Endothelial cell of umbilical vein (primary cell): ENCODE data around the gene TMEM61. TPM values are rescaled to one million over a fixed set of nuclear protein-coding genes. Genes with fewer than 3 reads are reported as not detected.

Experiments
- BruUV-seq: library from RNA; stranded (reverse); fragments of 400-500 nt; replicated peaks from 2 replicates; lab custom pipeline; 2021; lab: Mats Ljungman, UMichigan
- CTCF ChIA-PET: fragments of 300-600, 350-600 bp; sonication (Branson Sonifier 250); formaldehyde crosslinking; loops from one replicate; lab custom pipeline; 2021; ENCODE audit warnings: antibody characterized with exemption, inconsistent platforms; lab: Charles Lee
- POLR2A ChIA-PET: fragments of 300-600, 350-600 bp; sonication (Branson Sonifier 250); formaldehyde crosslinking; loops from one replicate; lab custom pipeline; 2021; ENCODE audit warnings: antibody characterized with exemption, inconsistent platforms; lab: Charles Lee
- DNase-seq: peaks from one replicate; pipeline ENCODE4 v3.0.0-alpha.2; 2011; ENCODE audit warnings: low read depth, low spot score
- FAIRE-seq: peaks from 2 replicates; lab custom pipeline; 2011; peaks lifted over from hg19 to GRCh38; lab: Jason Lieb, UNC
- H2AFZ ChIP-seq: 2 replicates; pipeline ENCODE4 v1.6.0; 2012; ENCODE audit warnings: low read depth, low read length, control low read depth, inconsistent platforms
- H3K27ac ChIP-seq: 2 replicates; pipeline ENCODE4 v1.5.1; 2011; ENCODE audit warnings: low read depth, mild to moderate bottlenecking, control low read depth, low read length, moderate library complexity; ENCODE audit not compliant: insufficient read depth
- H3K27me3 ChIP-seq, 2 experiments: 2 replicates each; pipeline versions ENCODE4 v1.6.0 to v1.6.1; 2011; ENCODE audit warnings: low read length in 2 of 2, mixed read lengths in 1 of 2; ENCODE audit not compliant: control insufficient read depth in 2 of 2, insufficient read depth in 2 of 2
- H3K36me3 ChIP-seq, 2 experiments: 2 replicates in 1 of 2; 3 replicates in 1 of 2; pipeline ENCODE4 v1.5.1; 2011; ENCODE audit warnings: low read length in 2 of 2, mild to moderate bottlenecking in 1 of 2, moderate library complexity in 1 of 2; ENCODE audit not compliant: control insufficient read depth in 2 of 2, insufficient read depth in 2 of 2; ENCODE audit errors: extremely low read depth in 1 of 2
- H3K4me1 ChIP-seq: 3 replicates; pipeline ENCODE4 v1.5.1; 2011; ENCODE audit warnings: mild to moderate bottlenecking, low read length; ENCODE audit not compliant: control insufficient read depth, insufficient read depth; ENCODE audit errors: extremely low read depth
- H3K4me2 ChIP-seq: 2 replicates; pipeline ENCODE4 v1.6.1; 2011; ENCODE audit warnings: low read length, control low read depth, mixed read lengths; ENCODE audit not compliant: insufficient read depth
- H3K4me3 ChIP-seq, 3 experiments: fragments of 200-600 bp in 1 of 3; sonication (generic), shearing (Covaris generic) in 1 of 3; replicated peaks in 1 of 3; 2 replicates each; pipeline ENCODE4 v1.5.1; 2011 to 2016; ENCODE audit warnings: control low read depth in 3 of 3, low read length in 3 of 3, mild to moderate bottlenecking in 2 of 3, inconsistent platforms in 1 of 3, low read depth in 1 of 3, moderate library complexity in 1 of 3; ENCODE audit not compliant: insufficient read depth in 1 of 3
- H3K79me2 ChIP-seq: 2 replicates; pipeline ENCODE4 v1.6.0; 2012; ENCODE audit warnings: low read length, inconsistent platforms; ENCODE audit not compliant: control insufficient read depth, insufficient read depth
- H3K9ac ChIP-seq: replicated peaks from 2 replicates; pipeline ENCODE3; 2011; ENCODE audit warnings: low read length, control low read depth; ENCODE audit not compliant: insufficient read depth; ENCODE audit errors: extremely low read depth
- H3K9me1 ChIP-seq: replicated peaks from 3 replicates; pipeline ENCODE4 v1.6.0; 2011; ENCODE audit warnings: mild to moderate bottlenecking, low read length; ENCODE audit not compliant: control insufficient read depth, insufficient read depth; ENCODE audit errors: extremely low read depth
- H3K9me3 ChIP-seq: replicated peaks from 2 replicates; pipeline ENCODE4 v1.5.1; 2012; ENCODE audit warnings: low read length, inconsistent platforms; ENCODE audit not compliant: control insufficient read depth, insufficient read depth
- H4K20me1 ChIP-seq: replicated peaks from 2 replicates; pipeline ENCODE3; 2011; ENCODE audit warnings: mild to moderate bottlenecking, low read length; ENCODE audit not compliant: control insufficient read depth, insufficient read depth; ENCODE audit errors: extremely low read depth
- EZH2 ChIP-seq: IDR thresholded peaks from 2 replicates; pipeline ENCODE4 v1.6.1; 2012; ENCODE audit warnings: borderline replicate concordance, low read depth, mild to moderate bottlenecking, moderate library complexity, low read length, inconsistent platforms; ENCODE audit not compliant: severe bottlenecking
- FOS ChIP-seq: IDR thresholded peaks from 2 replicates; pipeline ENCODE4 v1.6.1; 2011; ENCODE audit warnings: mild to moderate bottlenecking, low read length, moderate library complexity, borderline replicate concordance; ENCODE audit not compliant: insufficient read depth
- GATA2 ChIP-seq: IDR thresholded peaks from 2 replicates; pipeline ENCODE4 v1.7.0; 2011; ENCODE audit warnings: low read depth, mild to moderate bottlenecking, moderate library complexity, mixed read lengths, low read length; ENCODE audit not compliant: insufficient read length, insufficient read depth
- JUN ChIP-seq: IDR thresholded peaks from 2 replicates; pipeline ENCODE4 v1.6.1; 2011; ENCODE audit warnings: borderline replicate concordance, low read depth; ENCODE audit not compliant: insufficient read length, insufficient read depth
- MAX ChIP-seq: IDR thresholded peaks from 2 replicates; pipeline ENCODE4 v1.6.1; 2011; ENCODE audit not compliant: insufficient read depth, insufficient read length
- MYC ChIP-seq: IDR thresholded peaks from one replicate; pipeline ENCODE4 v1.6.1; 2011; ENCODE audit warnings: mild to moderate bottlenecking, low read depth, low read length
- POLR2A ChIP-seq: IDR thresholded peaks from 2 replicates; pipeline ENCODE4 v1.6.1; 2012; ENCODE audit warnings: low read depth, mild to moderate bottlenecking, control low read depth, low read length
- POLR2AphosphoS5 ChIP-seq: IDR thresholded peaks from 2 replicates; pipeline ENCODE4 v1.6.1; 2012; ENCODE audit warnings: low read depth, mild to moderate bottlenecking, control low read depth, low read length, moderate library complexity; ENCODE audit not compliant: insufficient read depth
- dilution Hi-C: fragments of 300-500 bp; cut with MboI; formaldehyde crosslinking; loops from one replicate; pipeline ENCODE4 v1.15.0; 2019; ENCODE audit warnings: low sequenced_read_pairs; ENCODE audit not compliant: extremely low pct_ligation_motif_present
- intact Hi-C: fragments of 100-400 bp; cut with micrococcal nuclease; formaldehyde crosslinking; loops from one replicate; pipeline ENCODE4 v1.10.0; 2022
- polyA plus RNA-seq, 4 experiments: library from polyadenylated mRNA; depleted of rRNA in 3 of 4; stranded (reverse) in 3 of 4; unstranded in 1 of 4; fragments of >200 nt; gene quantifications; 2 replicates each; pipeline versions ENCODE4 v1.2.1 to v1.2.3, GENCODE V29; 2011 to 2012; ENCODE audit warnings: missing spikeins in 1 of 4
- total RNA-seq: library from RNA; stranded (reverse); gene quantifications from 2 replicates; pipeline ENCODE4 v1.2.3, GENCODE V29; 2021
- TF ChIP-seq, protein P1 (sequence below), 2 donors: IDR thresholded peaks; 1 replicate in 1 of 2; 2 replicates in 1 of 2; pipeline ENCODE4 v1.5.1; 2011; ENCODE audit warnings: low read length in 2 of 2, mild to moderate bottlenecking in 2 of 2, moderate library complexity in 2 of 2, control low read depth in 1 of 2, inconsistent platforms in 1 of 2, low read depth in 1 of 2; ENCODE audit not compliant: insufficient read depth in 1 of 2; ENCODE audit errors: extremely low read depth in 1 of 2

TMEM61 gene
- total and polyA plus RNA-seq, 2 donors (not counting 3 experiments of a cell fraction or from before 2014, with no cell fraction given) = not detected

DNA sequence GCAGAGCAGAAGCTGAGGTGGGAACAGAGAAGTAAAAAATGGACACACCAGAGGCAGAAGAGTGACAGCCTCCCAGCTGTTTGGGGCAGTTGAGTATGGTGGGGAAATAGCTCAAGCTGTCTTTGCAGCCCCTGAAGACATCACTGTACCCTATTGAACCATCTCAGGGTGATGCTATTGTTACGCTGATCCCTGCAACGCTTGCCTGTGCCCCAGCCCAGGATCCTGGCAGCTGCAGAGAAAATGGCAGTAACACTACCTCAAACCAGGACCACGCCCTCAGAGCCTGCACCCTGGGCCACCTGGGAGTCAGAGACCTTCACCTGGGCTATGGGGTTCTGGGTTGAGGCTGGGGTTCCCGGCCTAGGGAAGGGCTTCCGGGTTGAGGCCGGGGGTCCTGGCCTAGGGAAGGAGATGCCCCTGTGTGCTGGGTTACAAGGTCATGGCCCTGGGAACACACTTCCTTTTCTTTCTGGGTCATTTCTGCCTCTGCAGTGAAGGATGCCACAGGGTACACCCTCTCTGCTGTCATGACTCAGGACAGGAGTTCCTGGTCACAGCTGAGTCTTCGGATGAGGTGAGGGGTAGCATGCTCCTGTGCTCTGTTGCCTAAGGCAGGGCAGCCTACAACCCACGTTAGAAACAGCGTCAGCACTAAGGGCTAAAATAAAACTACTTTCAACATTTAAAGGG lies 29.9 kb downstream of the TMEM61 start:
- intact Hi-C loops (no loop called here), dilution Hi-C loops (no loop called here)
- Histone ChIP-seq H3K4me3 (no peak overlapping the region), H3K4me1 (no peaks in the 10 kb centered on the region), H3K9me1 (no peaks in the 10 kb centered on the region), H3K9me3 (no peaks in the 10 kb centered on the region), H4K20me1 (no peaks in the 10 kb centered on the region), H3K27ac (no peak overlapping the region), H3K79me2 (no peaks in the 10 kb centered on the region), H3K4me2 (no peak overlapping the region), H3K36me3 (no peaks in the 10 kb centered on the region), H3K9ac (no peak overlapping the region), H3K27me3 (peaks cover 1 to 9% of the 10 kb centered on the region in 2 experiments), H2AFZ (no peak overlapping the region)
- BruUV-seq = no TSS peak
- DNase-seq = no peak
- TF ChIP-seq GATA2 (no peak), POLR2A (no peak), EZH2 (no peak), FOS (no peak), MYC (no peak), MAX (no peak), JUN (no peak), POLR2AphosphoS5 (no peak)
- TF ChIP-seq, protein P1, sequence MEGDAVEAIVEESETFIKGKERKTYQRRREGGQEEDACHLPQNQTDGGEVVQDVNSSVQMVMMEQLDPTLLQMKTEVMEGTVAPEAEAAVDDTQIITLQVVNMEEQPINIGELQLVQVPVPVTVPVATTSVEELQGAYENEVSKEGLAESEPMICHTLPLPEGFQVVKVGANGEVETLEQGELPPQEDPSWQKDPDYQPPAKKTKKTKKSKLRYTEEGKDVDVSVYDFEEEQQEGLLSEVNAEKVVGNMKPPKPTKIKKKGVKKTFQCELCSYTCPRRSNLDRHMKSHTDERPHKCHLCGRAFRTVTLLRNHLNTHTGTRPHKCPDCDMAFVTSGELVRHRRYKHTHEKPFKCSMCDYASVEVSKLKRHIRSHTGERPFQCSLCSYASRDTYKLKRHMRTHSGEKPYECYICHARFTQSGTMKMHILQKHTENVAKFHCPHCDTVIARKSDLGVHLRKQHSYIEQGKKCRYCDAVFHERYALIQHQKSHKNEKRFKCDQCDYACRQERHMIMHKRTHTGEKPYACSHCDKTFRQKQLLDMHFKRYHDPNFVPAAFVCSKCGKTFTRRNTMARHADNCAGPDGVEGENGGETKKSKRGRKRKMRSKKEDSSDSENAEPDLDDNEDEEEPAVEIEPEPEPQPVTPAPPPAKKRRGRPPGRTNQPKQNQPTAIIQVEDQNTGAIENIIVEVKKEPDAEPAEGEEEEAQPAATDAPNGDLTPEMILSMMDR (IDR thresholded peaks at IDR 0.05; ENCODE audit: extremely low read depth in 1 of 2, insufficient read depth in 1 of 2, low read depth in 1 of 2, low read length in 2 of 2) = no peak
- FAIRE-seq = no peak
- CTCF ChIA-PET = interaction anchor here (0.7 kb wide), 1 partner anchor 12 kb away, joined by 3 read pairs; no protein-coding TSS in a partner anchor
- POLR2A ChIA-PET = no interaction called here
